ENCODE data around the gene ATAD2B.
"Not testable (repeated sequence)": the region's sequence is repeated elsewhere in the genome, so short reads cannot be mapped to it uniquely, and the experiment has no call there.

ATAD2B gene

DNA sequence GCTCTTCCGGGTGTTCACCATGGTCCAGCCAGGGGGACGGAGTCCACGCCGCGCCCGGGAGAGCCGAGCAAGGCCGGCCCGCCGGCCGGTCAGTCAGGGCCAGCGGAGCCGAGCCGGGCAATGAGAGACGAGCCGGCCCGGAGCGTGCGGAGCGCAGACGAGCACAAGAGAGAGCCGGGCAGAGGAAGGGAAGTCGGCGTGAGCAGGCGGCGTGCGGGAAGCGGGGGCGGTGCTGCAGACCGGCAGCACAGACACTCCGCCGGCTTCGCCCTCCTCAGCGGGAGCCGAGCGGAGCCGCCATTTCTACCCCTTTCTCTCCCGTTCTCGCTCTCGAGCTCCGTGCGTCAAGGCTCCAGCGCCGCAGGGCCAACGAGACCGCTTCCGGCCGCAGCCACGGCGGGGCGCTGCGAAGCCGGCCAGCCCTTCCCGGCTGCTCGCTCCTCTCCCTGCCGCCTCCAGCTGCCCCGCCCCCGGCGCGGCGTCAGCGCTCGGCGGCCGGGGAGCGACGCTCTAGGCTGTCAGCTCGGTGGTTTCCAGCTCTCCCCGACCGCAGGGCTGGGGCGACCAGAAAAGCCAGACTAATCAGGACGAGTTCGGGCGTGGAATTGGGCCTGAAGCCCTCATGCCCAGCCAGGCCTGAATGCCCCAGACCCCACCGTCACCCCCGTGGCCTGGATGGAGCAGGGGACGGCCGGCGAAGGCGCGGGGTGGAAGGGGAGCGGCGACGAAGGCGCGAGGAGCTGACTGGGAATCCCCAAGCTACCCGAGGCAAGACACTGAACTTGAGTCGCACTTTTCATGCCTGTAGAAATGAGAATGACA lies at the start of gene ATAD2B:
ATAD2B (minus strand) TSS at position 374 of the 822 bp plus-strand sequence; CDS start at position 21, 353 bp downstream.
- Histone ChIP-seq H3K9me3 (ENCODE audit: insufficient read depth, low read length) (no peaks in the 10 kb centered on the region), H4K20me1 (ENCODE audit: insufficient read depth, low read length) (peaks cover 37% of the 10 kb centered on the region), H3K27ac (ENCODE audit: low read length) (peak within 1 kb of the TSS; percentile 81), H3K36me3 (replicated peaks; ENCODE audit: low read depth, low read length) (no peaks in the 10 kb centered on the region), H3K9ac (ENCODE audit: low read length) (peak within 1 kb of the TSS; percentile 95), H3K4me1 (ENCODE audit: low read length) (peaks cover 15% of the 10 kb centered on the region), H3K4me2 (ENCODE audit: low read length) (peak within 1 kb of the TSS; percentile 93), H3K27me3 (ENCODE audit: low read depth, low read length) (peaks cover 19% of the 10 kb centered on the region), H3K4me3 (ENCODE audit: low read length) (peak within 1 kb of the TSS; percentile 92), H2AFZ (ENCODE audit: low read depth, low read length) (peak within 1 kb of the TSS; percentile 93), H3K79me2 (ENCODE audit: low read length) (peaks cover 36% of the 10 kb centered on the region)
- TF ChIP-seq EZH2phosphoT487 (IDR thresholded peaks at IDR 0.05; ENCODE audit: low read depth), result no peak
- TF ChIP-seq, protein P1, sequence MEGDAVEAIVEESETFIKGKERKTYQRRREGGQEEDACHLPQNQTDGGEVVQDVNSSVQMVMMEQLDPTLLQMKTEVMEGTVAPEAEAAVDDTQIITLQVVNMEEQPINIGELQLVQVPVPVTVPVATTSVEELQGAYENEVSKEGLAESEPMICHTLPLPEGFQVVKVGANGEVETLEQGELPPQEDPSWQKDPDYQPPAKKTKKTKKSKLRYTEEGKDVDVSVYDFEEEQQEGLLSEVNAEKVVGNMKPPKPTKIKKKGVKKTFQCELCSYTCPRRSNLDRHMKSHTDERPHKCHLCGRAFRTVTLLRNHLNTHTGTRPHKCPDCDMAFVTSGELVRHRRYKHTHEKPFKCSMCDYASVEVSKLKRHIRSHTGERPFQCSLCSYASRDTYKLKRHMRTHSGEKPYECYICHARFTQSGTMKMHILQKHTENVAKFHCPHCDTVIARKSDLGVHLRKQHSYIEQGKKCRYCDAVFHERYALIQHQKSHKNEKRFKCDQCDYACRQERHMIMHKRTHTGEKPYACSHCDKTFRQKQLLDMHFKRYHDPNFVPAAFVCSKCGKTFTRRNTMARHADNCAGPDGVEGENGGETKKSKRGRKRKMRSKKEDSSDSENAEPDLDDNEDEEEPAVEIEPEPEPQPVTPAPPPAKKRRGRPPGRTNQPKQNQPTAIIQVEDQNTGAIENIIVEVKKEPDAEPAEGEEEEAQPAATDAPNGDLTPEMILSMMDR (IDR thresholded peaks at IDR 0.05; ENCODE audit: low read depth, low read length), result peak; percentile 78

DNA sequence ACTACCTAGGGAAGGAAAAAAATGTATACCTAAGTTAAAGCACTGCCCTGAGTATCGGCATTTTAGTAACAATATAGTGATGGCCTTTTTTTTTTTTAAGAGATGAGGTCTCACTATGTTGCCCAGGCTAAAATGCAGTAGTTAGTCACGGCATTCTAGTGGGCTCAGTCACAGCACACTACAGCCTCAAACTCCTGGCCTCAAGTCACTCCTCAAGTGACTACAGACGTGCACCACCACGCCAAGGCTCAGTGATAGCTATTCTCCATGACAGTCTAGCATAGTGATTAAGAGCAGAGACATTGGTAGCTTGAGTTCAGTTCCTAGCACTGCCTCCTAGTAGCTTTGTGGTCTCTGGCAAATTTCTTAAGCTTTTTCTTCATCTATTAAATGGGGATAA lies 40.9 kb upstream of the ATAD2B start:
- Histone ChIP-seq H3K27ac (ENCODE audit: low read length) (no peak overlapping the region), H3K36me3 (replicated peaks; ENCODE audit: low read depth, low read length) (no peaks in the 10 kb centered on the region), H4K20me1 (ENCODE audit: insufficient read depth, low read length) (no peaks in the 10 kb centered on the region), H3K27me3 (ENCODE audit: low read depth, low read length) (no peaks in the 10 kb centered on the region), H3K9ac (ENCODE audit: low read length) (no peak overlapping the region), H3K4me3 (ENCODE audit: low read length) (no peak overlapping the region), H2AFZ (ENCODE audit: low read depth, low read length) (no peak overlapping the region), H3K4me1 (ENCODE audit: low read length) (no peaks in the 10 kb centered on the region), H3K4me2 (ENCODE audit: low read length) (no peak overlapping the region), H3K9me3 (ENCODE audit: insufficient read depth, low read length) (no peaks in the 10 kb centered on the region), H3K79me2 (ENCODE audit: low read length) (no peaks in the 10 kb centered on the region)
- TF ChIP-seq EZH2phosphoT487 (IDR thresholded peaks at IDR 0.05; ENCODE audit: low read depth), result no peak

DNA sequence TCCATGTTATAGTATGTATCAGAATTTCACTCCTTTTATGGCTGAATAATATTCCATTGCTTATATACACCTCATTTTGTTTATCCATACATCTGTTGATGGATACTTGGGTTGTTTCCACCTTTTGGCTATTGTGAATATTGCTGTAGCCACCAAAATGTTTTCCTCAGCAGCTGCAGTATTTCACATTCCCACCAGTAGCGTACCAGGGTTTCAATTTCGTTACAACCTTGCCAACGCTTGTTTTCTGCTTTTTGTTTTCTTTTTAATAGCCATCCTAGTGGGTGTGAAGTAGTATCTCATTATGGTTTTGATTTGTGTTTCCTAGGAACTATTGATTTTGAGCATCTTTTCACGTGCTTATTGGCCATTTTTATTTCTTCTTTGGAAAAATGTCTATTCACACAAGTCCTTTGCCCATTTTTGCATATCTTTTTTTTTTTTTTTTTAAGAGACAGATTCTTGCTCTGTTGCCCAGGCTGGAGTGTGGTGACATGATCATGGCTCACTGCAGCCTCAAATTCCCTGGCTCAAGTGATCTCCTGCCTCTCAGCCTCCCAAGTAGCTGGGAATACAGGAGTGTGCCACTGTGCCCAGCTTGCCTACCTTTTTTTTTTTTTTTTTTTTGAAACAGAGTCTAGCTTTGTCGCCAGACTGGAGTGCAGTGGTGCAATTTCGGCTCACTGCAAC lies 27.5 kb upstream of the ATAD2B start:
- H3K4me2 ChIP-seq (ENCODE audit: low read length), result no peak overlapping the region
- H2AFZ ChIP-seq (ENCODE audit: low read depth, low read length), result no peak overlapping the region
- H4K20me1 ChIP-seq (ENCODE audit: insufficient read depth, low read length), result no peaks in the 10 kb centered on the region
- TF ChIP-seq, protein P1 (IDR thresholded peaks at IDR 0.05; ENCODE audit: low read depth, low read length), result no peak
- TF ChIP-seq EZH2phosphoT487 (IDR thresholded peaks at IDR 0.05; ENCODE audit: low read depth), result no peak
- no peaks in the 10 kb centered on the region for H3K27me3 ChIP-seq (ENCODE audit: low read depth, low read length)
- no peaks in the 10 kb centered on the region for H3K9me3 ChIP-seq (ENCODE audit: insufficient read depth, low read length)
- no peak overlapping the region for H3K9ac ChIP-seq (ENCODE audit: low read length)
- H3K4me1 ChIP-seq (ENCODE audit: low read length), result no peaks in the 10 kb centered on the region
- H3K4me3 ChIP-seq (ENCODE audit: low read length), result no peak overlapping the region
- H3K36me3 ChIP-seq (replicated peaks; ENCODE audit: low read depth, low read length), result no peaks in the 10 kb centered on the region
- no peak overlapping the region for H3K27ac ChIP-seq (ENCODE audit: low read length)
- H3K79me2 ChIP-seq (ENCODE audit: low read length), result no peaks in the 10 kb centered on the region

DNA sequence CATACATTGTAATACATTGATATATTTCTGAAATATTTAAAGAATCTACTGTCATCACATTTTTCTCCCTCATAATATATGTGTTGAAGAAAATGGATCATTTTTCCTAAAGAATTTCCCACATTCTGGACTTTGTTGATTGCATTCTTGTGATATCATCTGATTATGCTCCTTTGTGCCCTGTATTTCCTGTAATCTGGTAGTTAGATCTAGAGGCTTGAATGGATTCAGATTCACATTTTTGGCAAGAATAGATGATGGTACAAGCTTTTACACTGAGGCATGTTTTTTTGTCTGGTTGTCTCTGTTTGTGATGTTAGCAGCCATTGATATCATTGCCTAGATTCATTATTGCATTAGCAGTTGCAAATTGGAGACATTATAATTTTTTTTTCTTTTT lies 26.7 kb upstream of the ATAD2B start:
- no peaks in the 10 kb centered on the region for H3K27me3 ChIP-seq (ENCODE audit: low read depth, low read length)
- H3K9me3 ChIP-seq (ENCODE audit: insufficient read depth, low read length), result no peaks in the 10 kb centered on the region
- no peak overlapping the region for H3K9ac ChIP-seq (ENCODE audit: low read length)
- no peak overlapping the region for H3K4me3 ChIP-seq (ENCODE audit: low read length)
- no peaks in the 10 kb centered on the region for H3K36me3 ChIP-seq (replicated peaks; ENCODE audit: low read depth, low read length)
- H3K4me2 ChIP-seq (ENCODE audit: low read length), result no peak overlapping the region
- H3K79me2 ChIP-seq (ENCODE audit: low read length), result no peaks in the 10 kb centered on the region
- H2AFZ ChIP-seq (ENCODE audit: low read depth, low read length), result no peak overlapping the region
- H4K20me1 ChIP-seq (ENCODE audit: insufficient read depth, low read length), result no peaks in the 10 kb centered on the region
- H3K4me1 ChIP-seq (ENCODE audit: low read length), result no peaks in the 10 kb centered on the region
- TF ChIP-seq, protein P1 (IDR thresholded peaks at IDR 0.05; ENCODE audit: low read depth, low read length), result no peak
- TF ChIP-seq EZH2phosphoT487 (IDR thresholded peaks at IDR 0.05; ENCODE audit: low read depth), result no peak
- no peak overlapping the region for H3K27ac ChIP-seq (ENCODE audit: low read length)

DNA sequence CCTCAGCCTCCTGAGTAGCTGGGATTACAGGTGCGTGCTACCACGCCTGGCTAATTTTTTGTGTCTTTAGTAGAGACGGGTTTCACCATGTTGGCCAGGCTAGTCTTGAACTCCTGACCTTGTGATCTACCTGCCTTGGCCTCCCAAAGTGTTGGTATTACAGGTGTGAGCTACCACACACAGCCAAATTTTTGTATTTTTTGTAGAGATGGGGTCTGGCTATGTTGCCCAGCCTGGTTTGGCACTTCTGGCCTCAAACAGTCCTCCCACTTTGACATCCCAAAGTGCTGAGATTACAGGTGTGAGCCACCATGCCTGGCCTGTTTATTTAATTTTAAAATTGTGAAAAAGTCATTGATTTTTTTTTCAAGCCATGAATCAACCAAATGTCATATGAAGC lies 25.6 kb upstream of the ATAD2B start:
- not testable (repeated sequence) for H3K4me2 ChIP-seq (ENCODE audit: low read length); H3K9me3 ChIP-seq (ENCODE audit: insufficient read depth, low read length); H3K36me3 ChIP-seq (replicated peaks; ENCODE audit: low read depth, low read length); H3K27ac ChIP-seq (ENCODE audit: low read length); H3K9ac ChIP-seq (ENCODE audit: low read length); H2AFZ ChIP-seq (ENCODE audit: low read depth, low read length); H3K4me3 ChIP-seq (ENCODE audit: low read length); H3K27me3 ChIP-seq (ENCODE audit: low read depth, low read length); H3K79me2 ChIP-seq (ENCODE audit: low read length); H4K20me1 ChIP-seq (ENCODE audit: insufficient read depth, low read length); H3K4me1 ChIP-seq (ENCODE audit: low read length)
